ENCODE data around the gene MMP8. TPM values are rescaled to one million over a fixed set of nuclear protein-coding genes. Genes with fewer than 3 reads are reported as not detected.
"Not testable (repeated sequence)": the region's sequence is repeated elsewhere in the genome, so short reads cannot be mapped to it uniquely, and the experiment has no call there.

The MMP8 gene
- 0.10 TPM for polyA plus RNA-seq (ENCODE audit: insufficient read length)

GRCh38 chr11:102724904-102725500 lies at the start of gene MMP8:
Gene MMP8, minus strand, starts transcription at chr11:102724954. Its CDS starts 99 bp downstream, at chr11:102724855.
- no peak for DNase-seq

- no peak for DNase-seq
Measured at GRCh38 chr11:102773386-102773785, 48.6 kb upstream of the MMP8 start.

- DNase-seq = no peak
Measured at GRCh38 chr11:102771351-102771750, 46.6 kb upstream of the MMP8 start.

- DNase-seq = no peak
Measured at GRCh38 chr11:102770191-102770590, 45.4 kb upstream of the MMP8 start.

- no peak for DNase-seq
Measured at GRCh38 chr11:102767800-102768199, 43.0 kb upstream of the MMP8 start.

GRCh38 chr11:102763440-102763839 lies 38.7 kb upstream of the MMP8 start:
- no peak for DNase-seq

GRCh38 chr11:102762361-102762767 lies 37.6 kb upstream of the MMP8 start:
- no peak for DNase-seq

- DNase-seq = no peak
Measured at GRCh38 chr11:102761646-102762238, 37.0 kb upstream of the MMP8 start.

GRCh38 chr11:102760344-102761035 lies 35.7 kb upstream of the MMP8 start:
- peak; percentile 43 for DNase-seq

GRCh38 chr11:102757823-102758549 lies 33.2 kb upstream of the MMP8 start:
- DNase-seq = no peak

GRCh38 chr11:102753267-102753666 lies 28.5 kb upstream of the MMP8 start:
- DNase-seq = no peak

- DNase-seq = no peak
Measured at GRCh38 chr11:102751673-102752072, 26.9 kb upstream of the MMP8 start.

GRCh38 chr11:102749101-102749722 lies 24.5 kb upstream of the MMP8 start:
- no peak for DNase-seq

GRCh38 chr11:102746746-102747578 lies 22.2 kb upstream of the MMP8 start:
- not testable (repeated sequence) for DNase-seq

GRCh38 chr11:102734650-102735049 lies 9.9 kb upstream of the MMP8 start:
- DNase-seq = no peak

GRCh38 chr11:102733232-102733875 lies 8.6 kb upstream of the MMP8 start:
- no peak for DNase-seq

- DNase-seq = not testable (repeated sequence)
Measured at GRCh38 chr11:102730944-102731343, 6.2 kb upstream of the MMP8 start.

- peak; percentile 26 for DNase-seq
Measured at GRCh38 chr11:102729849-102730815, 5.4 kb upstream of the MMP8 start.

GRCh38 chr11:102727890-102728289 lies 3.1 kb upstream of the MMP8 start:
- no peak for DNase-seq

- DNase-seq = no peak
Measured at GRCh38 chr11:102722821-102723220, 1.9 kb downstream of the MMP8 start.

Measured in hindlimb muscle (tissue), 1 donor.